Activated naive CD4-positive, alpha-beta T cell treated with anti-CD3 and anti-CD28 coated beads for 36 hours (primary cell): ENCODE measurements around the gene TBC1D1. TPM values are rescaled to one million over a fixed set of nuclear protein-coding genes. Genes with fewer than 3 reads are reported as not detected.
A peak's percentile ranks its signal among the peaks of the same experiment; 100 is the strongest.

Source experiments
- CTCF ChIA-PET: fragments of 350-600 bp; sonication (Branson Sonifier 250); formaldehyde crosslinking; loops from one replicate; lab custom pipeline; 2021; ENCODE audit warnings: antibody characterized with exemption; lab: Charles Lee
- DNase-seq: peaks from one replicate; pipeline ENCODE4 v3.0.0-alpha.2; 2020
- H3K27ac Mint-ChIP-seq: one replicate; pipeline ENCODE4 v1.8.0; 2021; ENCODE audit warnings: mild to moderate bottlenecking, mixed read lengths
- H3K27me3 Mint-ChIP-seq: one replicate; pipeline ENCODE4 v1.8.0; 2021; ENCODE audit warnings: low read depth, mixed read lengths
- H3K36me3 Mint-ChIP-seq: one replicate; pipeline ENCODE4 v1.8.0; 2021; ENCODE audit warnings: low read depth, mixed read lengths
- H3K4me1 Mint-ChIP-seq: one replicate; pipeline ENCODE4 v1.8.0; 2021; ENCODE audit warnings: low read depth, mixed read lengths
- H3K4me3 Mint-ChIP-seq: one replicate; pipeline ENCODE4 v1.8.0; 2021; ENCODE audit warnings: mild to moderate bottlenecking, moderate library complexity, mixed read lengths
- H3K9me3 Mint-ChIP-seq: one replicate; pipeline ENCODE4 v1.8.0; 2021; ENCODE audit warnings: mixed read lengths
- intact Hi-C: fragments of 100-400 bp; cut with micrococcal nuclease; formaldehyde crosslinking; loops from one replicate; pipeline ENCODE4 v1.15.1; 2023
- total RNA-seq, 2 experiments: library from RNA; stranded (reverse); gene quantifications; one replicate each; pipeline ENCODE4 v1.2.3, GENCODE V29; 2021

Gene TBC1D1
- total RNA-seq, 2 experiments from 2014 or later, result 57.7 to 68.5 TPM

DNA sequence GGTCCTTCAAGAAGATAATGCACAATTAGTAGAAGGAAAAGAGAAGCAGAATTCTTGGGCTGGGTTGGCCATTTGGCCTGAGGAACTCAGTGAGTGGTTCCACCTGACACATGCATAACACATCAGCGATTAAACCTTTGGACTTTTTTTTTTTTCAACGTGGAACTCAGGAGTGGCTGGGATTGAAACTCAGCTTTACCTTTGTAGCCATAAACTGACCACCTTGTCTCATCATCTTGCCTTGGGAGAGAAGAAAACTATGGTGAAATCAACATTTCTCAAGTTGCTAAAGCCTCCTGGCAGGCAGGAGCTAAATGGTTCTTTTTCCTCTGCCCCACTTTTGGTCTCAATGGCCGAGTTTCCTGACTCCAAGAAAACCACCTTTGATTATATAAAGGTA is 85.6 kb downstream of the TBC1D1 start:
- Mint-ChIP-seq H3K36me3 (no peaks in the 10 kb centered on the region), H3K4me3 (peak overlapping the region; percentile 57), H3K27ac (no peak overlapping the region), H3K27me3 (no peaks in the 10 kb centered on the region), H3K9me3 (no peaks in the 10 kb centered on the region), H3K4me1 (peaks cover 24% of the 10 kb centered on the region)
- CTCF ChIA-PET, result interaction anchor here (1.0 to 1.7 kb wide), 5 partner anchors 8 to 140 kb away, joined by 3 to 6 read pairs (median 3); no protein-coding TSS in a partner anchor
- DNase-seq, result no peak
- intact Hi-C loops, result loop anchor here (2.0 to 5.0 kb wide), 3 partner anchors 186 to 696 kb away; no protein-coding TSS in a partner anchor

DNA sequence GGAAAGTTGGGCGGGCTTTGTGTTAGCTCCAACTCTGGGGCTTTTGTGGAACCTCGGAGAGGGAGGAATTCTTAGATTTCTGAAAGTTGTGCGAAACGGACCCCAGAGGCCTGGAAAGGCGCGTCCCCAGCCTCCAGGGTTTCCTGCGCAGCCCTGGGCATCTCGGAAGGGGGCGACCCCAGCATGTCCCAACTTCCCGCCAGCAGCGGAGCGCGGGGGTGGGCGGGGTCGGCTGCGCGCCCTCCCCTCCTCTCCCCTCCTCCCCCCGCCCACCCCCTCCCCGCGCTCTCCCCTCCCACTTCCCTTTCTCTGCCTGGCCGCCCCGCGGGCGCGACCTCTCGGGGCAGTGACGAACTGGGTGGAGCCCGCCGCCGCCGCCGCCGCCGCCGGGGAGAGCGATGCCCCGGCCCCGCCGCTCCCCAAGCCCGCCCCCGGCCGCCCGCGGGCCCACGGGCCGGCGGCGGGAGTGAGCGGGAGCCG is 86.1 kb downstream of the TBC1D1 start:
- no peak overlapping the region for H3K27ac Mint-ChIP-seq

DNA sequence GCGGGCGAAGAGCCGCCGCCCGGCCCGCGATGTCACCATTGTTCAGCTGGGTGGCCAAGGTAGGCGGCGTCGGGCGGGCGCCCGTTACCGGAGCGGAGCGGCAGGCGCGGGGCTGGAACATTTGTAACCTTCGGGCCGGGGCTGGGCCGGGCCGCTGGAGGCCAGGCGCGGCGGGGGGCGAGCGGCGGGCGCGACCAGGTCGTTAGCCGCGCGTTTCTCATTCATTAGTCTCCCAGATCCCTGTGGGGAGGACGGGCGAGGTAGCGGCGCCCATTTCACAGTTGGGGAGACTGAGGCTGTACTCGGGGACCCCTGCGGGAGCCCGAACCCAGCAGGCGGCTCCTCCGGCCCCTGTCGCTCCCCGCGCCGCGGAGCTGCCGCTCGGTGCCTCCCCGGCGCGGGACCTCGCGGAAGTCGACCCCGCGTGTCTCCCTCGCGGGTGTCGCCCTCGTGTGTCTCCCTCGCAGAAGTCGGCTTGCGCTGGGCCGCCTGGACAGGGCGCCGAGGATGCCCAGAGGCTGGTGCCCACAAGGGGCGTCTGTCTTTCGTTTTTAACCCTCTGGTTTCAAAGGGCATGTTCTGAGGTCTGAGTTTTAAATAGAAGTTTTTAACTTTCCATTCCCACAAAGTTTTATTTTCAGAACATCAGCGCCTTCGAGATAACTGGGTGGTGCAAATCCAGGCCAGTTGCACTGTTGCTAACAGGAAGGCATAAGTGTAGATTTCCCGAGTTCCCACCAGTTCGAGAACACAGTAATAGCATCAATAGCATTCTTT is 86.8 kb downstream of the TBC1D1 start:
- peak; percentile 83 for DNase-seq
- peak overlapping the region; percentile 77 for H3K4me3 Mint-ChIP-seq
- CTCF ChIA-PET, result interaction anchor here (1.3 to 1.7 kb wide), 5 partner anchors 10 to 177 kb away, joined by 4 to 6 read pairs (median 5); no protein-coding TSS in a partner anchor
- intact Hi-C loops, result loop anchor here (1.0 to 5.0 kb wide), 9 partner anchors 58 to 695 kb away; partner anchors contain the start of genes PGM2, RELL1 and TBC1D1
- H3K27ac Mint-ChIP-seq, result peak overlapping the region; percentile 26
- no peaks in the 10 kb centered on the region for H3K9me3 Mint-ChIP-seq
- H3K4me1 Mint-ChIP-seq, result peaks cover 27% of the 10 kb centered on the region
- H3K27me3 Mint-ChIP-seq, result no peaks in the 10 kb centered on the region
- H3K36me3 Mint-ChIP-seq, result no peaks in the 10 kb centered on the region

More for the DNA sequence above, 86.1 kb downstream of the TBC1D1 start:
- CTCF ChIA-PET, result interaction anchor here (1.2 to 1.7 kb wide), 4 partner anchors 9 to 141 kb away, joined by 3 to 6 read pairs (median 4); no protein-coding TSS in a partner anchor
- DNase-seq, result peak; percentile 79
- Mint-ChIP-seq H3K36me3 (no peaks in the 10 kb centered on the region), H3K27me3 (no peaks in the 10 kb centered on the region), H3K9me3 (no peaks in the 10 kb centered on the region), H3K4me3 (peak overlapping the region; percentile 77), H3K4me1 (peaks cover 26% of the 10 kb centered on the region)
- intact Hi-C loops, result loop anchor here (1.0 to 5.0 kb wide), 7 partner anchors 86 to 695 kb away; partner anchors contain the start of genes PGM2, RELL1 and TBC1D1

DNA sequence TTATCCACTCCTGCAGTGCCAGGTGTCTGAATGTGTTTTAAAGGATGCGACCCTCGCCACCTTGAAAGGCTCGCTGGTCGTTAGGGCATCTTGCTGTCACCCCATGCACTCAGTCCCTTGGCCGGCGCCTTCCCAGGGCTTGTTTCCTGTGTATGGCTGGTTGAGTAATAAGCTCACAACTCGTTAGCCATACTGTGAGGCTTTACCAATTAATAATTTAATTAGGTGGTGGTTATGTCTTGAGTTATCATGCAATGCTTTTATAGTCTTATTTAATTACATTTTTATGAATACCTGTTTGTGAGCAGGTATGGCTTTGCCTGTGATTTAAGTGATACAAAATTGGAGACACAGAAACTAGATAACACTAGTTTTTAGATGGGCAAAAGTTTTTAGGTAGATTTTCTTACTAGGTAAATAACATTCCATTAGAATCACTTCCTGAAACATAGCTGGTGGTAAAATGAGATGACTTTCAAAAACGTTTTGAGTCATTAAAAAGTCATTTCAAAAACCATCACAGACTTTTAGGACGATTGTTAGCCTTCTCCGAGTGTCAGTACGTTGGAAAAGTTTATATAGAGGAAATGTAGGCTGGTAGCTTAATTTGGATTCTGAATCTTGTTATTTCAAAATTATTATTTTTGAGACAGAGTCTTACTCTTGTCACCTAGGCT is 87.5 kb downstream of the TBC1D1 start:
- Mint-ChIP-seq H3K4me3 (peak overlapping the region; percentile 77), H3K27ac (peak overlapping the region; percentile 26), H3K36me3 (no peaks in the 10 kb centered on the region), H3K9me3 (no peaks in the 10 kb centered on the region), H3K4me1 (peaks cover 26% of the 10 kb centered on the region), H3K27me3 (no peaks in the 10 kb centered on the region)
- peak; percentile 25 for DNase-seq
- intact Hi-C loops, result loop anchor here (1.0 to 5.0 kb wide), 4 partner anchors 57 to 694 kb away; no protein-coding TSS in a partner anchor
- CTCF ChIA-PET, result interaction anchor here (0.6 to 1.5 kb wide), 6 partner anchors 10 to 182 kb away, joined by 3 to 5 read pairs (median 4); no protein-coding TSS in a partner anchor

DNA sequence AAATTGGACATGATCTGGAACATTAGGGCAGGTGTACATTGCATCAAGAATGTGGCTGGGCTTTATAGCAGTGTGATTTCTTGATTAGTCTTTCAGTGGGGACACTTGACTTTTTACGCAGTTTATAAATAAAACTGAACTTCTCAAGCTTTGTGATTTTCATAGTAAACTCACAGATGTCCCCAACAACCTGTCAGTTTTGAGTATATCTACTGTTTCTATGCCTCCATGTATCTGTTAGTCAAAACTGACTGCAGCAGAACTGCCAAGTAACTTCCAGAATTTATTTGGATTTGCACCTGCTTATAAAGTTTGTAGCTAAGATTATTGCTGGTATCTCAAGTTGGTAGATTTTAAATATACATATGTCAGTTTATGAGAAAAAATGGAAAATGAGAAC is 89.4 kb downstream of the TBC1D1 start:
- H3K27me3 Mint-ChIP-seq, result no peaks in the 10 kb centered on the region
- intact Hi-C loops, result no loop called here
- no peak for DNase-seq
- H3K27ac Mint-ChIP-seq, result no peak overlapping the region
- CTCF ChIA-PET, result interaction anchor here (2.3 kb wide), 1 partner anchor 176 kb away, joined by 6 read pairs; no protein-coding TSS in a partner anchor
- H3K9me3 Mint-ChIP-seq, result no peaks in the 10 kb centered on the region
- peaks cover 25% of the 10 kb centered on the region for H3K4me1 Mint-ChIP-seq
- no peak overlapping the region for H3K4me3 Mint-ChIP-seq
- H3K36me3 Mint-ChIP-seq, result no peaks in the 10 kb centered on the region

DNA sequence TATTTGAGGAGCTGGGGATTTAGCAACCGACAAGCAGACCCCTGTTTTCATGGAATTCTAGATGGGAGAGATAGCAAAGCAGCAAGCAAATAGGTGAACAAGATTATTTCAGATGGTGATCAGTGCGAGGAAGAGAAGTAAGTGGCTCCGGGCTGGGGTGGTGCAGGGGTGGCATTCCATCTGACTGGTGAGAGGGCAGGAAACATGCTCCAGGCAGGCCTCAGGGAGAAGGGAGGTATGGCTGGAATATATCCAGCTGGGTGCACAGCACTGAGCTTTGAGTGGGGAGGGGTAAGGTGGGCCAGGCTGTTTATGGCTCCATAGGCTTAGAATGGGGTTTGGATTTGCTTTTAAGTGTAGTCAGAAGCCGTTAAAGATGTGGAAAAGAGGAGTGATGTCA is 90.5 kb downstream of the TBC1D1 start:
- no peak overlapping the region for H3K4me3 Mint-ChIP-seq
- CTCF ChIA-PET, result interaction anchor here (0.6 to 2.3 kb wide), 2 partner anchors 178 to 454 kb away, joined by 3 to 6 read pairs; no protein-coding TSS in a partner anchor
- no peaks in the 10 kb centered on the region for H3K27me3 Mint-ChIP-seq
- H3K9me3 Mint-ChIP-seq, result no peaks in the 10 kb centered on the region
- no peak for DNase-seq
- no peaks in the 10 kb centered on the region for H3K36me3 Mint-ChIP-seq
- no peak overlapping the region for H3K27ac Mint-ChIP-seq
- H3K4me1 Mint-ChIP-seq, result peaks cover 32% of the 10 kb centered on the region
- intact Hi-C loops, result no loop called here

DNA sequence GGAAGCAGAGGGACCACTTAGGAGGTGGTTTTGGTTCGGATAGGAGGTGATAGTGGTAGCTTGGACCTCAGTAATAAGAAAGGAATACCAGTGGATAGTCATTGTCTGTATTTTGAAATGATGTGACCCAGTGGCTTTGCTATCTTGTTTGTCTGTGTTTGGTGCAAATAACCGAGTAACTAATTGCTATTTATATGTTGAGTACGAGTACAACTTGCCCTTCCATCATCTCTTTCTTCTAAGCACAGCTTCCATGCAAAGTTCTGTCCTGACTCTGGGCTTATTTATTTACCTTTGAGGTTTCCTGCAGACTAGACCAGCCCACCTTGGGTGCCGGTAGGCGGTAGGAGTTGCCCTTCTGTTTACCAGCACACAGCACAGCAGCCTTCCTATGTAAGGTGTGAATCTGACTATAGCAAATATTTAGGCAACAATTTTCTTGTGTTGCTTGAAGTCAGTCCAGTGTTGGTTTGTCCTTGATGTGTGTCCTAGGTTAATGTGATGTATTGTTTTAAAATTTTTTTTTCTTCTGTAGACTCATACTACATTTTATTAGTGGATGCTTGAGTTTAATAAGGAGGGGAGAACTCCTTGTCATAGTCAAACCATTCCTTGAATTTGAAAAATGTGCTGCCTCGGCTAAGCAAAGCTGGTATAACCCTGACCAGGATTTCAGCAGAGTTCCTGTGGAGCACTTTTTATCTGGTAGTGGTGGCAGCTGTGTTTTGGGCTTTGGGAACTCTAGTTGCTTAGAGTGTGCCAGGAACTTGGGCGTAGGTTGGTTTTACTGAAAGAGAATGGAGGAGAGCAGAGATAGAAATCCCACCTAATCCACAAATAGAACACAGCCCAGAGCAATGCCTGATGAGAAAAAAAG is 91.2 kb downstream of the TBC1D1 start:
- CTCF ChIA-PET, result interaction anchor here (0.6 to 2.3 kb wide), 2 partner anchors 178 to 454 kb away, joined by 3 to 6 read pairs; no protein-coding TSS in a partner anchor
- intact Hi-C loops, result no loop called here
- no peak overlapping the region for H3K27ac Mint-ChIP-seq

DNA sequence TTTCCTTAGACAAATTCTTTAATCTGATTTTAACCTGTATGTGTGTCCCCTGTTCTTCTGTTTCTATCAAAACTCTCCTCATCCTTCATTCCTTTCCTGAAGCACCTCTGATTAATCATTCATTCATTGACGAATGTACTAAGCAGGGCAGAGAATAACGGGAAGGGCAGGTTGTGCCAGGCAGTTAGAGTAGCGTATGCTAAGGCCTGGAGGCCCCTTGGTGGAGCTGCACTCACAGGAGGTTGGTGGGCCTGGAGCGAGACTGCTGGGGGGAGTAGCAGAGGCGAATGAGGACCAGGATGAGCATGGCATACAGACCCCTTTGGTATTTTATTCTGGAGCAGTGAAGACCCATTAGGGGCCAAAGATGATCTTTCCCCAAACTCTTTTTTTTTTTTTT is 91.9 kb downstream of the TBC1D1 start:
- DNase-seq, result no peak
- intact Hi-C loops, result no loop called here
- Mint-ChIP-seq H3K27ac (no peak overlapping the region), H3K36me3 (no peaks in the 10 kb centered on the region), H3K4me1 (peaks cover 32% of the 10 kb centered on the region), H3K9me3 (no peaks in the 10 kb centered on the region), H3K27me3 (no peaks in the 10 kb centered on the region), H3K4me3 (no peak overlapping the region)
- CTCF ChIA-PET, result no interaction called here

More for the DNA sequence above, 91.2 kb downstream of the TBC1D1 start:
- peaks cover 32% of the 10 kb centered on the region for H3K4me1 Mint-ChIP-seq
- H3K9me3 Mint-ChIP-seq, result no peaks in the 10 kb centered on the region
- DNase-seq, result no peak
- no peaks in the 10 kb centered on the region for H3K27me3 Mint-ChIP-seq
- H3K36me3 Mint-ChIP-seq, result no peaks in the 10 kb centered on the region
- no peak overlapping the region for H3K4me3 Mint-ChIP-seq

DNA sequence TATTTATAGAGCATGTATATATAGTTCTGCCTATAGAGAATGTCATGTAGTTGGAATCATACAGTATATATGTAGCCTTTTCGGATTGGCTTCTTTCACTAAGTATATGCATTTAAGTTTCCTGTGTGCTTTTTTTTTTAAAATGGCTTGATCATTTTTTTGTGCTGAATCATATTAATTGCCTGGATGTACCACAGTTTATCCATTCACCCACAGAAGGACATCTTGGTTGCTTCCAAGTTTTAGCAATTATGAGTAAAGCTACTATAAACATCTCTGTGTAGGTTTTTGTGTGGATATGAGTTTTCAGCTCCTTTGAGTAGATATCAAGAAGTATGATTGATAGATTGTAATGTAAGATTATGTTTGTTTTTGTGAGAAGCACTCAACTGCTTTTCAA is 93.1 kb downstream of the TBC1D1 start:
- Mint-ChIP-seq H3K27me3 (no peaks in the 10 kb centered on the region), H3K4me3 (no peak overlapping the region), H3K4me1 (peaks cover 21% of the 10 kb centered on the region), H3K36me3 (no peaks in the 10 kb centered on the region), H3K9me3 (no peaks in the 10 kb centered on the region), H3K27ac (no peak overlapping the region)
- intact Hi-C loops, result no loop called here
- CTCF ChIA-PET, result interaction anchor here (0.6 kb wide), 1 partner anchor 190 kb away, joined by 3 read pairs; no protein-coding TSS in a partner anchor
- no peak for DNase-seq

DNA sequence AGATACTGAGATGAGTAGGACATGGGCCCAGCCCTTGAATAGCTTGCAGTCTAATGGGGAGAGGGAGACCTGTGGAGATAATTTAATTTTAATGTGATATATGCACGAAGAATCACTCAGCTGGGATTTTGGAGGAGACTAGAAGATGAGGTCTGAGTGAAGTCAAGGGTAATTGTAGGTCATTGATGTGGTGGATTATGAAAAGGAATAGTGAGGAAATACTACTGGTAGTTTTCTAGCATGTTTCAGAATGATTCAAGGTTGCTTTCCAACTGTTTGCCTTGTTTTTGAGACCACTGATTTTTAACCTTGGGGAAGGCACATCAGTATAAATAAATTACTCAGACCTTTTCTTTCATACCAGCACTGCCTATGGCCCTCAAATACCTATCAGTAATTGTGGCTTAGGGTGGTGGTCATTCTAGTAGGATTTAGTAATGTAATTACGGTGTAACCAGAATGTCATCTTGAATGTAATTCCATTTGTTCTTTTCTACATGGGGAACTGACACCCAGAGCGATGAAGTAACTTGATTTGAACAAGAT is 94.9 kb downstream of the TBC1D1 start:
- intact Hi-C loops, result no loop called here

DNA sequence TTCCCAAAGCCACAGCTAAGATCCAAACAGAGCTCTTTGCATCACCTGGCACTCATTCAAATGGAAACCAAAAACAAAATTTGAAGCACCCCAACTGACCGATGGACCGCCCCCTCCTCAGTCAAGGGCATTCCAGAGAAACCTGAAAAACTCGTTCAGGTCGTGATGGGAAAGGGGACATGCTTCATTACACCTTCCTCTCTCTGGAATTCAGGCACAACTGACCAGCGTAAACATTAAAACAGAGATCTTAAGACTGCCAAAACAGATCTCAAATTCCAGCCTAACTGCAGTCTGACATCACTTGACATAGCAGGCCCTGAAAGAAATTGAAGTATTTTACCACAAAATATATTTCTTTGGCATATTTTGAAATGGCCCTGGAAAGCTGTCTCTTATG is 97.8 kb downstream of the TBC1D1 start:
- Mint-ChIP-seq H3K9me3 (no peaks in the 10 kb centered on the region), H3K27ac (no peak overlapping the region), H3K4me1 (peaks cover 7% of the 10 kb centered on the region), H3K27me3 (no peaks in the 10 kb centered on the region), H3K4me3 (no peak overlapping the region), H3K36me3 (peaks cover 5% of the 10 kb centered on the region)
- no peak for DNase-seq
- CTCF ChIA-PET, result interaction anchor here (1.0 kb wide), 1 partner anchor 97 kb away, joined by 3 read pairs; no protein-coding TSS in a partner anchor
- intact Hi-C loops, result no loop called here

More for the DNA sequence above, 94.9 kb downstream of the TBC1D1 start:
- H3K4me1 Mint-ChIP-seq, result peaks cover 15% of the 10 kb centered on the region
- DNase-seq, result no peak
- no peaks in the 10 kb centered on the region for H3K36me3 Mint-ChIP-seq
- no peak overlapping the region for H3K27ac Mint-ChIP-seq
- no peaks in the 10 kb centered on the region for H3K9me3 Mint-ChIP-seq
- CTCF ChIA-PET, result no interaction called here
- H3K27me3 Mint-ChIP-seq, result no peaks in the 10 kb centered on the region
- H3K4me3 Mint-ChIP-seq, result no peak overlapping the region
